CMK (cell line): Measurements from ENCODE around the gene STK10.
"Not testable (repeated sequence)": the region's sequence is repeated elsewhere in the genome, so short reads cannot be mapped to it uniquely, and the experiment has no call there.

ENCODE experiments used
- DNase-seq: peaks from one replicate; pipeline ENCODE4 v3.0.0-alpha.2; 2010; ENCODE audit warnings: low read depth

The STK10 gene

GRCh38 chr5:172051643-172052339 lies 136.2 kb downstream of the STK10 start:
- no peak for DNase-seq

- DNase-seq: no peak
Observed at GRCh38 chr5:172050080-172050479, 137.9 kb downstream of the STK10 start.

- DNase-seq: no peak
Observed at GRCh38 chr5:172049226-172049796, 138.7 kb downstream of the STK10 start.

- DNase-seq: no peak
Observed at GRCh38 chr5:172048539-172049101, 139.4 kb downstream of the STK10 start.

GRCh38 chr5:172048170-172048422 lies 139.9 kb downstream of the STK10 start:
- no peak for DNase-seq

GRCh38 chr5:172046593-172046992 lies 141.4 kb downstream of the STK10 start:
- DNase-seq: no peak

- no peak for DNase-seq
Observed at GRCh38 chr5:172045315-172045632, 142.8 kb downstream of the STK10 start.

- DNase-seq: no peak
Observed at GRCh38 chr5:172044631-172045314, 143.3 kb downstream of the STK10 start.

- DNase-seq: no peak
Observed at GRCh38 chr5:172043865-172044264, 144.2 kb downstream of the STK10 start.

GRCh38 chr5:172042183-172042582 lies 145.8 kb downstream of the STK10 start:
- DNase-seq: no peak

GRCh38 chr5:172038167-172038566 lies 149.9 kb downstream of the STK10 start:
- DNase-seq: no peak

GRCh38 chr5:172035049-172035448 lies 153.0 kb downstream of the STK10 start:
- no peak for DNase-seq

GRCh38 chr5:172031894-172032461 lies 156.0 kb downstream of the STK10 start:
- no peak for DNase-seq

GRCh38 chr5:172029876-172030275 lies 158.1 kb downstream of the STK10 start:
- no peak for DNase-seq

- DNase-seq: no peak
Observed at GRCh38 chr5:172028167-172028566, 159.9 kb downstream of the STK10 start.

- not testable (repeated sequence) for DNase-seq
Observed at GRCh38 chr5:172020110-172020786, 167.8 kb downstream of the STK10 start.

- no peak for DNase-seq
Observed at GRCh38 chr5:172015346-172015745, 172.7 kb downstream of the STK10 start.

- no peak for DNase-seq
Observed at GRCh38 chr5:172010278-172010677, 177.7 kb downstream of the STK10 start.

GRCh38 chr5:172009536-172010270 lies 178.3 kb downstream of the STK10 start:
- no peak for DNase-seq

- no peak for DNase-seq
Observed at GRCh38 chr5:172008689-172009141, 179.3 kb downstream of the STK10 start.

GRCh38 chr5:172008111-172008455 lies 179.9 kb downstream of the STK10 start:
- no peak for DNase-seq
